Measurements from ENCODE around the gene CNOT3.
A peak's percentile ranks its signal among the peaks of the same experiment; 100 is the strongest.

Gene CNOT3

DNA sequence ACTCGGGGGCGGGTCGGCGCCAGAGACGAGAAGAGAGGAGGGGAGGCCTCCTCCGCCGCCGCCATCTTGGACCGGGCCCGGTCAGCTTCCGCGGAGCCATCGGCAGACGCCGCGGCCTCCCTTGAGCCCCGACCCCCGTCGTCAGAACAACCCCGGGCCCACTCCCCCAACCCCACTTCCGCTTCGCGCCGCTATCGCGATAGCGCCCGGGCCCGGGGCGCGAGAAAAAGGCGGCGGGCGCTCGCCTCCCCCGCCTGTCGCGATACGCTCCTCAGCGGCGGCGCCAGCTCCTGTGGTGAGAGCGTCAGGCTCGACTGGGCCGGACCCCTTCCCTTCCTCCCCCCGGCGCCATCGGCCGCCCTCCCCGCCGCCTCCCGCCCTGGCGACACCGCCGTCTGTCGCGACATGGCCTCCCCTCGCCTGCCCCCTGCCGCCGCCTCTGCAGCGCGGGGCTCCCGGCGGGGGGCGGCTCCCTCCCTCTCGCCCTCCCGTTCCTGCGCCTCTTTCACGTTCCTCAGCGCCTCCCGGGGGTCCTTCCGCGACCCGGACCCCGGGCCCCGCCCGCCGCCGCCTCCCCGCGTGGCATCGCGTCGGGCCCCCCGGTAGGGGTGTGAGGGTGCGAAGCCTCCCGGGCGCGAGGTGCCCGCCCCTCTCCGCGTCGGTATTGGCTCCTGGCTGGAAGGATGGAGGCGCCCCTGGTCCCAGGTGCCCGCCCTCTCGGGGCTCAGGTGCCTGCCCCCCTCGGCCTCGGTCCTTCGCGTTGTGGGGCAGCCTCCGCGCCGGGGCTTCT, at the start of gene CNOT3:
Gene CNOT3 (plus strand): TSS at position 64 of the 790 bp plus-strand sequence. CDS start 5,217 bp downstream, outside the sequence.
- Histone ChIP-seq H3K27ac (ENCODE audit: extremely low read depth, low read depth, low read length) (peak within 1 kb of the TSS; percentile 88), H3K9me3 (ENCODE audit: control insufficient read depth, insufficient read depth, low read depth, low read length) (peaks cover 2% of the 10 kb centered on the region), H3K4me3 (ENCODE audit: low read depth, low read length) (peak within 1 kb of the TSS; percentile 94), H3K36me3 (ENCODE audit: control insufficient read depth in 2 of 2, insufficient read depth in 1 of 2, low read length in 2 of 2) (peaks cover 8 to 44% of the 10 kb centered on the region in 2 experiments), H3K4me1 (ENCODE audit: control insufficient read depth, insufficient read depth, low read length) (peaks cover 13% of the 10 kb centered on the region)
- ChIA-PET CTCF (interaction anchor here (0.8 to 1.7 kb wide), 5 partner anchors 20 to 94 kb away, joined by 4 to 6 read pairs (median 5); partner anchors contain the start of gene LENG1), POLR2A (interaction anchor here (0.6 to 5.5 kb wide), 30 partner anchors 8 to 1588 kb away, joined by 3 to 116 read pairs (median 6); partner anchors contain the start of genes LENG1, LENG8, LENG9 and MBOAT7)
- TF ChIP-seq SETDB1 (IDR thresholded peaks at IDR 0.05; ENCODE audit: insufficient read length, low read length) (no peak), ZNF585B (tag by site-specific recombination; IDR thresholded peaks at IDR 0.05) (no peak), GLIS1 (tag by site-specific recombination; IDR thresholded peaks at IDR 0.05) (peak; percentile 87), KLF1 (tag by site-specific recombination; IDR thresholded peaks at IDR 0.05) (no peak), ZBTB7A (tag by site-specific recombination; IDR thresholded peaks at IDR 0.05; ENCODE audit: low read depth) (0 out of 2 replicates have a peak, but pooled peaks have one; percentile 56), KLF16 (tag by site-specific recombination; IDR thresholded peaks at IDR 0.05) (peak; percentile 47; the same call in 1 of the 2 replicates), ZNF341 (tag by site-specific recombination; IDR thresholded peaks at IDR 0.05; ENCODE audit: low read depth) (no peak), ZFP41 (tag by site-specific recombination; IDR thresholded peaks at IDR 0.05; ENCODE audit: borderline replicate concordance) (no peak), OSR2 (tag by site-specific recombination; IDR thresholded peaks at IDR 0.05) (no peak), ZFP37 (tag by site-specific recombination; IDR thresholded peaks at IDR 0.05) (0 out of 2 replicates have a peak, but pooled peaks have one; percentile 33), ZNF549 (tag by site-specific recombination; IDR thresholded peaks at IDR 0.05) (no peak), ZEB2 (tag by site-specific recombination; IDR thresholded peaks at IDR 0.05) (peak; percentile 60), KLF10 (tag by site-specific recombination; IDR thresholded peaks at IDR 0.05) (no peak; the same call in 1 of the 2 replicates), GLI2 (tag by site-specific recombination; IDR thresholded peaks at IDR 0.05; ENCODE audit: borderline replicate concordance, low read depth) (no peak), EGR2 (tag by site-specific recombination; IDR thresholded peaks at IDR 0.05; ENCODE audit: low read depth) (no peak), ZBTB21 (tag by site-specific recombination; IDR thresholded peaks at IDR 0.05) (no peak), ZNF555 (tag by site-specific recombination; conservative IDR thresholded peaks at IDR 0.05) (no peak), YY2 (tag by site-specific recombination; IDR thresholded peaks at IDR 0.05) (peak; percentile 80), ZNF239 (tag by site-specific recombination; IDR thresholded peaks at IDR 0.05) (no peak), ZNF610 (tag by site-specific recombination; IDR thresholded peaks at IDR 0.05; ENCODE audit: borderline replicate concordance) (0 out of 2 replicates have a peak, but pooled peaks have one; percentile 18), GLIS2 (tag by site-specific recombination; IDR thresholded peaks at IDR 0.05) (peak; percentile 55), ZIC2 (tag by site-specific recombination; IDR thresholded peaks at IDR 0.05) (peak; percentile 27; the same call in 1 of the 2 replicates), ZNF37A (tag by site-specific recombination; IDR thresholded peaks at IDR 0.05) (no peak), ZNF747 (tag by site-specific recombination; IDR thresholded peaks at IDR 0.05) (no peak), ZNF404 (tag by site-specific recombination; IDR thresholded peaks at IDR 0.05) (no peak), YY1 (tag by site-specific recombination; IDR thresholded peaks at IDR 0.05) (peak; percentile 82), ZNF175 (tag by site-specific recombination; IDR thresholded peaks at IDR 0.05) (no peak)
- TF ChIP-seq, protein P1, sequence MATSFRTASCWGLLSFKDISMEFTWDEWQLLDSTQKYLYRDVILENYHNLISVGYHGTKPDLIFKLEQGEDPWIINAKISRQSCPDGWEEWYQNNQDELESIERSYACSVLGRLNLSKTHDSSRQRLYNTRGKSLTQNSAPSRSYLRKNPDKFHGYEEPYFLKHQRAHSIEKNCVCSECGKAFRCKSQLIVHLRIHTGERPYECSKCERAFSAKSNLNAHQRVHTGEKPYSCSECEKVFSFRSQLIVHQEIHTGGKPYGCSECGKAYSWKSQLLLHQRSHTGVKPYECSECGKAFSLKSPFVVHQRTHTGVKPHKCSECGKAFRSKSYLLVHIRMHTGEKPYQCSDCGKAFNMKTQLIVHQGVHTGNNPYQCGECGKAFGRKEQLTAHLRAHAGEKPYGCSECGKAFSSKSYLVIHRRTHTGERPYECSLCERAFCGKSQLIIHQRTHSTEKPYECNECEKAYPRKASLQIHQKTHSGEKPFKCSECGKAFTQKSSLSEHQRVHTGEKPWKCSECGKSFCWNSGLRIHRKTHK (tag by site-specific recombination; IDR thresholded peaks at IDR 0.05): no peak
- TF ChIP-seq, protein P2, sequence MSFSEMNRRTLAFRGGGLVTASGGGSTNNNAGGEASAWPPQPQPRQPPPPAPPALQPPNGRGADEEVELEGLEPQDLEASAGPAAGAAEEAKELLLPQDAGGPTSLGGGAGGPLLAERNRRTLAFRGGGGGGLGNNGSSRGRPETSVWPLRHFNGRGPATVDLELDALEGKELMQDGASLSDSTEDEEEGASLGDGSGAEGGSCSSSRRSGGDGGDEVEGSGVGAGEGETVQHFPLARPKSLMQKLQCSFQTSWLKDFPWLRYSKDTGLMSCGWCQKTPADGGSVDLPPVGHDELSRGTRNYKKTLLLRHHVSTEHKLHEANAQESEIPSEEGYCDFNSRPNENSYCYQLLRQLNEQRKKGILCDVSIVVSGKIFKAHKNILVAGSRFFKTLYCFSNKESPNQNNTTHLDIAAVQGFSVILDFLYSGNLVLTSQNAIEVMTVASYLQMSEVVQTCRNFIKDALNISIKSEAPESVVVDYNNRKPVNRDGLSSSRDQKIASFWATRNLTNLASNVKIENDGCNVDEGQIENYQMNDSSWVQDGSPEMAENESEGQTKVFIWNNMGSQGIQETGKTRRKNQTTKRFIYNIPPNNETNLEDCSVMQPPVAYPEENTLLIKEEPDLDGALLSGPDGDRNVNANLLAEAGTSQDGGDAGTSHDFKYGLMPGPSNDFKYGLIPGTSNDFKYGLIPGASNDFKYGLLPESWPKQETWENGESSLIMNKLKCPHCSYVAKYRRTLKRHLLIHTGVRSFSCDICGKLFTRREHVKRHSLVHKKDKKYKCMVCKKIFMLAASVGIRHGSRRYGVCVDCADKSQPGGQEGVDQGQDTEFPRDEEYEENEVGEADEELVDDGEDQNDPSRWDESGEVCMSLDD (tag by site-specific recombination; IDR thresholded peaks at IDR 0.05): 0 out of 2 replicates have a peak, but pooled peaks have one; percentile 15
- TF ChIP-seq, protein P3, sequence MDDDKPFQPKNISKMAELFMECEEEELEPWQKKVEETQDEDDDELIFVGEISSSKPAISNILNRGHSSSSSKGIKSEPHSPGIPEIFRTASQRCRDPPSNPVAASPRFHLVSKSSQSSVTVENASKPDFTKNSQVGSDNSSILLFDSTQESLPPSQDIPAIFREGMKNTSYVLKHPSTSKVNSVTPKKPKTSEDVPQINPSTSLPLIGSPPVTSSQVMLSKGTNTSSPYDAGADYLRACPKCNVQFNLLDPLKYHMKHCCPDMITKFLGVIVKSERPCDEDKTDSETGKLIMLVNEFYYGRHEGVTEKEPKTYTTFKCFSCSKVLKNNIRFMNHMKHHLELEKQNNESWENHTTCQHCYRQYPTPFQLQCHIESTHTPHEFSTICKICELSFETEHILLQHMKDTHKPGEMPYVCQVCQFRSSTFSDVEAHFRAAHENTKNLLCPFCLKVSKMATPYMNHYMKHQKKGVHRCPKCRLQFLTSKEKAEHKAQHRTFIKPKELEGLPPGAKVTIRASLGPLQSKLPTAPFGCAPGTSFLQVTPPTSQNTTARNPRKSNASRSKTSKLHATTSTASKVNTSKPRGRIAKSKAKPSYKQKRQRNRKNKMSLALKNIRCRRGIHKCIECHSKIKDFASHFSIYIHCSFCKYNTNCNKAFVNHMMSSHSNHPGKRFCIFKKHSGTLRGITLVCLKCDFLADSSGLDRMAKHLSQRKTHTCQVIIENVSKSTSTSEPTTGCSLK (tag by site-specific recombination; IDR thresholded peaks at IDR 0.05): no peak
- TF ChIP-seq, protein P4, sequence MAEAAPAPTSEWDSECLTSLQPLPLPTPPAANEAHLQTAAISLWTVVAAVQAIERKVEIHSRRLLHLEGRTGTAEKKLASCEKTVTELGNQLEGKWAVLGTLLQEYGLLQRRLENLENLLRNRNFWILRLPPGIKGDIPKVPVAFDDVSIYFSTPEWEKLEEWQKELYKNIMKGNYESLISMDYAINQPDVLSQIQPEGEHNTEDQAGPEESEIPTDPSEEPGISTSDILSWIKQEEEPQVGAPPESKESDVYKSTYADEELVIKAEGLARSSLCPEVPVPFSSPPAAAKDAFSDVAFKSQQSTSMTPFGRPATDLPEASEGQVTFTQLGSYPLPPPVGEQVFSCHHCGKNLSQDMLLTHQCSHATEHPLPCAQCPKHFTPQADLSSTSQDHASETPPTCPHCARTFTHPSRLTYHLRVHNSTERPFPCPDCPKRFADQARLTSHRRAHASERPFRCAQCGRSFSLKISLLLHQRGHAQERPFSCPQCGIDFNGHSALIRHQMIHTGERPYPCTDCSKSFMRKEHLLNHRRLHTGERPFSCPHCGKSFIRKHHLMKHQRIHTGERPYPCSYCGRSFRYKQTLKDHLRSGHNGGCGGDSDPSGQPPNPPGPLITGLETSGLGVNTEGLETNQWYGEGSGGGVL (tag by site-specific recombination; IDR thresholded peaks at IDR 0.05): 0 out of 2 replicates have a peak, but pooled peaks have one; percentile 13
